Transverse colon (tissue), 4 donors: ENCODE results near the gene FOXP1. TPM values are rescaled to one million over a fixed set of nuclear protein-coding genes. Genes with fewer than 3 reads are reported as not detected.
A peak's percentile ranks its signal among the peaks of the same experiment; 100 is the strongest.

ENCODE experiments used
- DNase-seq: peaks from one replicate; pipeline ENCODE4 v3.0.0-alpha.2; 2019
- H3K27ac ChIP-seq, 4 donors: fragments of 200-600 bp; sonication (generic); 2 replicates each; pipeline ENCODE4 v1.5.1; 2016 to 2018; ENCODE audit warnings: inconsistent platforms in 4 of 4
- H3K27me3 ChIP-seq: fragments of 200-600 bp; sonication (generic); 2 replicates; pipeline ENCODE4 v1.5.1; 2017; ENCODE audit warnings: inconsistent platforms
- H3K36me3 ChIP-seq, 4 donors: fragments of 200-600 bp; sonication (generic); 2 replicates each; pipeline ENCODE4 v1.5.1; 2017 to 2019; ENCODE audit warnings: inconsistent platforms in 4 of 4
- H3K4me1 ChIP-seq, 4 donors: fragments of 200-600 bp; sonication (generic); 2 replicates each; pipeline ENCODE4 v1.5.1; 2017 to 2020; ENCODE audit warnings: inconsistent platforms in 4 of 4
- H3K4me3 ChIP-seq, 4 donors: fragments of 200-600 bp; sonication (generic); 1 replicate in 1 of 4; 2 replicates in 3 of 4; pipeline versions ENCODE4 v1.5.1 to v1.6.1; 2017 to 2019; ENCODE audit warnings: inconsistent platforms in 4 of 4
- H3K9me3 ChIP-seq, 2 donors: fragments of 200-600 bp; sonication (generic); 2 replicates each; pipeline ENCODE4 v1.5.1; 2017 to 2019; ENCODE audit warnings: inconsistent platforms in 2 of 2
- EP300 ChIP-seq: sonication (generic); formaldehyde crosslinking; IDR thresholded peaks from one replicate; pipeline ENCODE4 v1.6.1; 2017; ENCODE audit warnings: antibody characterized with exemption, low read depth
- POLR2A ChIP-seq: fragments of 450-650 bp; IDR thresholded peaks from one replicate; pipeline ENCODE4 v1.6.1; 2016; ENCODE audit warnings: antibody characterized with exemption, mild to moderate bottlenecking, moderate library complexity
- POLR2AphosphoS5 ChIP-seq, 3 donors: sonication (generic); formaldehyde crosslinking; IDR thresholded peaks; one replicate each; pipeline ENCODE4 v1.6.1; 2016; ENCODE audit warnings: antibody characterized with exemption in 3 of 3
- WGBS, 2 donors: methylation state at CpG; one replicate each; pipeline ENCODE4 v1.1.5; 2018; ENCODE audit warnings: low coverage in 1 of 2; 5-methylcytosine and 5-hydroxymethylcytosine counted together
- in situ Hi-C, 4 donors: fragments of 200-750 bp; cut with MboI; loops; one replicate each; pipeline versions ENCODE4 v1.15.0 to v1.15.1; 2017; ENCODE audit warnings: low sequenced_read_pairs in 3 of 4, low pct_ligation_motif_present in 1 of 4, low pct_unique_long_range_greater_than_20kb in 1 of 4
- intact Hi-C: fragments of 100-400 bp; cut with DNase I; formaldehyde crosslinking; loops from one replicate; pipeline ENCODE4 v1.15.1; 2023; ENCODE audit warnings: low total_unique reads
- total RNA-seq, 4 donors: library from RNA; depleted of rRNA; stranded (reverse); fragments of >200 nt; gene quantifications; one replicate each; pipeline ENCODE4 v1.1.0, GENCODE V29; 2016
- TF ChIP-seq, protein P1 (sequence below), 5 experiments: fragments of 200-600 bp in 3 of 5; fragments of 450-650 bp in 2 of 5; sonication (generic) in 3 of 5; IDR thresholded peaks; 1 replicate in 2 of 5; 2 replicates in 3 of 5; pipeline ENCODE4 v1.5.1; 2016 to 2017; ENCODE audit warnings: antibody characterized with exemption in 5 of 5, inconsistent platforms in 3 of 5, mild to moderate bottlenecking in 2 of 5, moderate library complexity in 1 of 5

The FOXP1 gene
- total RNA-seq, 4 donors from 2014 or later, result 102 to 260 (median 150) TPM

DNA sequence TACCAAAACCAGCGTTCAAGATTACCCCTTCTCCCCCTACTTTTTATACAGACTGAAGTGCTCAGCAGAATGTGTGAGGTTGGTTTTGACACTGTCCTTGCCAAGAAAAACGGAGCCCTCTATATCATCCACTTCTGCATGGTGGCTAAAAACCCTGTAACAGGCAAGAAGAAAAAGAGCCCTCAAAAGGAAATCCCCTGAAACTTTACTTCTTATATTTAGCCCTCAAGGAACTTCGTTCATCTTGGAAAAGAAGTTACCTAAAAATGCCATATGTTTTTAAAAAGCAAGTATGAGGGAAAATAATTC lies 473.6 kb downstream of the FOXP1 start:
- Histone ChIP-seq H3K27me3 (no peaks in the 10 kb centered on the region), H3K4me3 (no peak overlapping the region), H3K4me1 (peaks cover 0 to 76% (median 19%) of the 10 kb centered on the region in 4 donors), H3K9me3 (no peaks in the 10 kb centered on the region), H3K27ac (peak overlapping the region; percentile 63 to 71 (median 69)), H3K36me3 (peaks cover 0 to 12% (median 0%) of the 10 kb centered on the region in 4 donors)
- TF ChIP-seq, protein P1, sequence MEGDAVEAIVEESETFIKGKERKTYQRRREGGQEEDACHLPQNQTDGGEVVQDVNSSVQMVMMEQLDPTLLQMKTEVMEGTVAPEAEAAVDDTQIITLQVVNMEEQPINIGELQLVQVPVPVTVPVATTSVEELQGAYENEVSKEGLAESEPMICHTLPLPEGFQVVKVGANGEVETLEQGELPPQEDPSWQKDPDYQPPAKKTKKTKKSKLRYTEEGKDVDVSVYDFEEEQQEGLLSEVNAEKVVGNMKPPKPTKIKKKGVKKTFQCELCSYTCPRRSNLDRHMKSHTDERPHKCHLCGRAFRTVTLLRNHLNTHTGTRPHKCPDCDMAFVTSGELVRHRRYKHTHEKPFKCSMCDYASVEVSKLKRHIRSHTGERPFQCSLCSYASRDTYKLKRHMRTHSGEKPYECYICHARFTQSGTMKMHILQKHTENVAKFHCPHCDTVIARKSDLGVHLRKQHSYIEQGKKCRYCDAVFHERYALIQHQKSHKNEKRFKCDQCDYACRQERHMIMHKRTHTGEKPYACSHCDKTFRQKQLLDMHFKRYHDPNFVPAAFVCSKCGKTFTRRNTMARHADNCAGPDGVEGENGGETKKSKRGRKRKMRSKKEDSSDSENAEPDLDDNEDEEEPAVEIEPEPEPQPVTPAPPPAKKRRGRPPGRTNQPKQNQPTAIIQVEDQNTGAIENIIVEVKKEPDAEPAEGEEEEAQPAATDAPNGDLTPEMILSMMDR (IDR thresholded peaks at IDR 0.05), result no peak
- no peak for TF ChIP-seq POLR2A
- TF ChIP-seq POLR2AphosphoS5 (IDR thresholded peaks at IDR 0.05), result no peak
- no peak for TF ChIP-seq EP300
- no peak for DNase-seq
- intact Hi-C loops (no loop called here), in situ Hi-C loops (no loop called here)
- WGBS, 2 donors, result 54 to 61% methylated on average over 3 of the region's 3 CpGs

DNA sequence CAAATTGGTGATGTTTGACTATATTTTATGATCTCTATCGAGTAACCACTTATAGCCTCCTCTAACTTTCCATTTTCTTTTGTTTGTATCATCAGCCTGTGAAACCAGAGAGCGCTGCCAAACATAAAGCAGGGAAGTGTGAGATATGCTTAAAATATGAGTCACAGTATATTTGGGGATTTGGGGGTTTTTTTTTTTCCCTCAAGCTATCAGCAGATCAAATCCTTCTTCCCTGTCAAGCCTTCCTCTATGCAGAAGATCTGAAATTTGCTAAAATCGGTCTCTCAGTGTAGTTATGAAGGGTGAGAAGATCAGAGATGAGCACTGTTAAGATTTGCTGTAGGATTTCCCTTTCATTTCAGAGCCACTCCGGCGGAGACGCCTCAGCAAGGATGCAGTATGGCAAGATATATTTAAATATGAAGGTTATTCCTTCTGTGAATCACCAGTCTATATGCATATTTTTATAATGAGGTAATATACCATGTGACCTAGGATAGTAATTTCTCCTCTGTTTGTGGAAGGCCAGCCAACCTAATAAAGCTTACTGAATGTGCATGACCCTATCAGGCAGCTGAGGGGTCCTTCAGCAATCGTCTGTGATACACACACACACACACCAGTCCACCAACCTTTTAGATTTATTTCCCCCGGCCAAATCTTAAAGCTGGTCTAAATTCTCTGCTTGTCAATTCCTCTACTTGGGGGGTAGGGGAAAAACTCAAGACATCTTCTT lies 474.1 kb downstream of the FOXP1 start:
- Histone ChIP-seq H3K27ac (peak overlapping the region; percentile 63 to 71 (median 69)), H3K4me1 (peaks cover 0 to 76% (median 22%) of the 10 kb centered on the region in 4 donors), H3K4me3 (no peak overlapping the region), H3K9me3 (no peaks in the 10 kb centered on the region), H3K36me3 (peaks cover 0 to 12% (median 0%) of the 10 kb centered on the region in 4 donors), H3K27me3 (no peaks in the 10 kb centered on the region)
- DNase-seq, result no peak
- intact Hi-C loops (no loop called here), in situ Hi-C loops (no loop called here)
- TF ChIP-seq POLR2AphosphoS5 (IDR thresholded peaks at IDR 0.05) (no peak), POLR2A (no peak), EP300 (no peak)
- TF ChIP-seq, protein P1 (IDR thresholded peaks at IDR 0.05), result no peak
- WGBS, 2 donors, result 63 to 64% methylated on average over 8 of the region's 8 CpGs

GRCh38 chr3:71107926-71108325 lies 475.6 kb downstream of the FOXP1 start:
- Histone ChIP-seq H3K27ac (peak overlapping the region; percentile 35 to 71 (median 66)), H3K27me3 (no peaks in the 10 kb centered on the region), H3K9me3 (no peaks in the 10 kb centered on the region), H3K4me1 (peaks cover 12 to 78% (median 35%) of the 10 kb centered on the region in 4 donors), H3K4me3 (no peak overlapping the region), H3K36me3 (peaks cover 0 to 12% (median 0%) of the 10 kb centered on the region in 4 donors)
- intact Hi-C loops, result no loop called here
- in situ Hi-C loops, result no loop called here
- TF ChIP-seq POLR2AphosphoS5 (IDR thresholded peaks at IDR 0.05), result no peak
- TF ChIP-seq EP300, result no peak
- no peak for TF ChIP-seq POLR2A
- TF ChIP-seq, protein P1 (IDR thresholded peaks at IDR 0.05), result no peak
- DNase-seq, result no peak
- WGBS, 2 donors, result 33 to 55% methylated on average over 3 of the region's 3 CpGs

DNA sequence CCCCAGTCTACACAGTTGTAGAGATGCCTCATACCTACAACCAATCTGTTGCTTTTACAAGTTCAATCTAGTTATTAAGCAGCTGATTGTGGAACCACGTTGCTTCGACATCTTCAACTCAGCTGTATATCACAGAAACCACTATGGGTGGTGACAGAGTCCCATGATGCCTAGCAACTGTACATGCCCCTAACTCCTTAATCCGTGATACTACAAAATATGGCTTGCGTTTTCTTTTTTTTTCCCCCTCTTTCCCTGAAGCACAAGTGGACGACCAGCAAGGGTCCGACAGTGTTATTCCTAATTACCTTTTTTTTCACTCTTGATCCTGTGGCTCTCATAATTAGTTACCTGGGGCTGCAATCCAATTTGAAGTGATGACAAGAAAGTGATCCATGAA lies 478.6 kb downstream of the FOXP1 start:
- TF ChIP-seq POLR2AphosphoS5 (IDR thresholded peaks at IDR 0.05) (no peak), EP300 (no peak), POLR2A (no peak)
- TF ChIP-seq, protein P1 (IDR thresholded peaks at IDR 0.05), result no peak
- peaks cover 12 to 85% (median 53%) of the 10 kb centered on the region in 4 donors for H3K4me1 ChIP-seq
- intact Hi-C loops (no loop called here), in situ Hi-C loops (no loop called here)
- DNase-seq, result no peak
- H3K4me3 ChIP-seq, result no peak overlapping the region
- H3K27me3 ChIP-seq, result no peaks in the 10 kb centered on the region
- H3K27ac ChIP-seq, result peak overlapping the region in 3 of 4 donors; percentile 58 to 79 (median 64)
- no peaks in the 10 kb centered on the region for H3K9me3 ChIP-seq
- 88 to 89% methylated on average over 6 of the region's 6 CpGs for WGBS, 2 donors
- no peaks in the 10 kb centered on the region for H3K36me3 ChIP-seq
